GM23338 (cell line): Measurements from ENCODE around the gene ZSCAN21.

Experiments
- CREB1 ChIP-seq: fragments of 250-450 bp; sonication (Bioruptor Pico); IDR thresholded peaks from 2 replicates; pipeline ENCODE4 v1.5.0; 2020; ENCODE audit warnings: low read depth, mild to moderate bottlenecking, moderate library complexity
- CTCF ChIP-seq, 2 experiments: fragments of 200-600 bp in 1 of 2; sonication (generic) in 1 of 2; conservative IDR thresholded peaks; 2 replicates each; pipeline versions ENCODE4 v1.5.1 to v1.6.1; 2016 to 2017; ENCODE audit warnings: antibody characterized with exemption in 2 of 2, low read depth in 2 of 2, mild to moderate bottlenecking in 2 of 2, moderate library complexity in 1 of 2
- EZH2 ChIP-seq: fragments of 200-600 bp; sonication (generic); IDR thresholded peaks from one replicate; pipeline ENCODE4 v1.8.0; 2017; ENCODE audit warnings: antibody characterized with exemption, mild to moderate bottlenecking, low read depth; ENCODE audit not compliant: unreplicated experiment
- EZH2phosphoT487 ChIP-seq: fragments of 200-600 bp; sonication (generic); IDR thresholded peaks from one replicate; pipeline ENCODE4 v1.8.1; 2018; ENCODE audit warnings: antibody characterized with exemption; ENCODE audit not compliant: unreplicated experiment
- JUNB ChIP-seq: IDR thresholded peaks from one replicate; pipeline ENCODE4 v1.6.1; 2016; ENCODE audit warnings: antibody characterized with exemption; ENCODE audit not compliant: unreplicated experiment
- NANOG ChIP-seq: IDR thresholded peaks from 2 replicates; pipeline ENCODE4 v1.6.1; 2016; ENCODE audit warnings: antibody characterized with exemption, borderline replicate concordance
- POLR2AphosphoS5 ChIP-seq: IDR thresholded peaks from 2 replicates; pipeline ENCODE4 v1.6.1; 2016; ENCODE audit warnings: antibody characterized with exemption, low read depth
- STAT1 ChIP-seq: IDR thresholded peaks from one replicate; pipeline ENCODE4 v1.6.1; 2016; ENCODE audit warnings: antibody characterized with exemption; ENCODE audit not compliant: unreplicated experiment
- ZNF114 ChIP-seq: fragments of 250-450 bp; sonication (Bioruptor Pico); IDR thresholded peaks from 2 replicates; pipeline ENCODE4 v1.5.0; 2020; ENCODE audit warnings: mild to moderate bottlenecking, moderate library complexity
- ZNF331 ChIP-seq: fragments of 250-450 bp; sonication (Bioruptor Pico); IDR thresholded peaks from 2 replicates; pipeline ENCODE4 v1.5.0; 2020; ENCODE audit warnings: low read depth, mild to moderate bottlenecking, moderate library complexity
- TF ChIP-seq, protein P1 (sequence below): IDR thresholded peaks from one replicate; pipeline ENCODE4 v1.6.1; 2018; ENCODE audit warnings: antibody characterized with exemption; ENCODE audit not compliant: unreplicated experiment
- TF ChIP-seq, protein P2 (sequence below): IDR thresholded peaks from 2 replicates; pipeline ENCODE4 v1.6.1; 2016; ENCODE audit warnings: antibody characterized with exemption

- TF ChIP-seq, protein P1, sequence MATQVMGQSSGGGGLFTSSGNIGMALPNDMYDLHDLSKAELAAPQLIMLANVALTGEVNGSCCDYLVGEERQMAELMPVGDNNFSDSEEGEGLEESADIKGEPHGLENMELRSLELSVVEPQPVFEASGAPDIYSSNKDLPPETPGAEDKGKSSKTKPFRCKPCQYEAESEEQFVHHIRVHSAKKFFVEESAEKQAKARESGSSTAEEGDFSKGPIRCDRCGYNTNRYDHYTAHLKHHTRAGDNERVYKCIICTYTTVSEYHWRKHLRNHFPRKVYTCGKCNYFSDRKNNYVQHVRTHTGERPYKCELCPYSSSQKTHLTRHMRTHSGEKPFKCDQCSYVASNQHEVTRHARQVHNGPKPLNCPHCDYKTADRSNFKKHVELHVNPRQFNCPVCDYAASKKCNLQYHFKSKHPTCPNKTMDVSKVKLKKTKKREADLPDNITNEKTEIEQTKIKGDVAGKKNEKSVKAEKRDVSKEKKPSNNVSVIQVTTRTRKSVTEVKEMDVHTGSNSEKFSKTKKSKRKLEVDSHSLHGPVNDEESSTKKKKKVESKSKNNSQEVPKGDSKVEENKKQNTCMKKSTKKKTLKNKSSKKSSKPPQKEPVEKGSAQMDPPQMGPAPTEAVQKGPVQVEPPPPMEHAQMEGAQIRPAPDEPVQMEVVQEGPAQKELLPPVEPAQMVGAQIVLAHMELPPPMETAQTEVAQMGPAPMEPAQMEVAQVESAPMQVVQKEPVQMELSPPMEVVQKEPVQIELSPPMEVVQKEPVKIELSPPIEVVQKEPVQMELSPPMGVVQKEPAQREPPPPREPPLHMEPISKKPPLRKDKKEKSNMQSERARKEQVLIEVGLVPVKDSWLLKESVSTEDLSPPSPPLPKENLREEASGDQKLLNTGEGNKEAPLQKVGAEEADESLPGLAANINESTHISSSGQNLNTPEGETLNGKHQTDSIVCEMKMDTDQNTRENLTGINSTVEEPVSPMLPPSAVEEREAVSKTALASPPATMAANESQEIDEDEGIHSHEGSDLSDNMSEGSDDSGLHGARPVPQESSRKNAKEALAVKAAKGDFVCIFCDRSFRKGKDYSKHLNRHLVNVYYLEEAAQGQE, result no peak
- TF ChIP-seq CREB1 (CRISPR knock-in tag) (no peak), EZH2phosphoT487 (no peak), CTCF (conservative IDR thresholded peaks at IDR 0.05; ENCODE audit: low read depth in 2 of 2) (no peak), EZH2 (no peak), POLR2AphosphoS5 (no peak), JUNB (no peak), ZNF114 (no peak), ZNF331 (no peak), STAT1 (no peak), NANOG (no peak)
- TF ChIP-seq, protein P2, sequence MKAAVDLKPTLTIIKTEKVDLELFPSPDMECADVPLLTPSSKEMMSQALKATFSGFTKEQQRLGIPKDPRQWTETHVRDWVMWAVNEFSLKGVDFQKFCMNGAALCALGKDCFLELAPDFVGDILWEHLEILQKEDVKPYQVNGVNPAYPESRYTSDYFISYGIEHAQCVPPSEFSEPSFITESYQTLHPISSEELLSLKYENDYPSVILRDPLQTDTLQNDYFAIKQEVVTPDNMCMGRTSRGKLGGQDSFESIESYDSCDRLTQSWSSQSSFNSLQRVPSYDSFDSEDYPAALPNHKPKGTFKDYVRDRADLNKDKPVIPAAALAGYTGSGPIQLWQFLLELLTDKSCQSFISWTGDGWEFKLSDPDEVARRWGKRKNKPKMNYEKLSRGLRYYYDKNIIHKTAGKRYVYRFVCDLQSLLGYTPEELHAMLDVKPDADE, result no peak
Measured at GRCh38 chr7:100079024-100079560, 29.5 kb downstream of the ZSCAN21 start.
